Right forelimb (tissue), 1 donor: ENCODE data around the gene PRAMEF12.
"Not testable (repeated sequence)": the region's sequence is repeated elsewhere in the genome, so short reads cannot be mapped to it uniquely, and the experiment has no call there.

Source experiments
- DNase-seq: peaks from one replicate; pipeline ENCODE4 v3.0.0-alpha.2; 2018

Gene PRAMEF12

DNA sequence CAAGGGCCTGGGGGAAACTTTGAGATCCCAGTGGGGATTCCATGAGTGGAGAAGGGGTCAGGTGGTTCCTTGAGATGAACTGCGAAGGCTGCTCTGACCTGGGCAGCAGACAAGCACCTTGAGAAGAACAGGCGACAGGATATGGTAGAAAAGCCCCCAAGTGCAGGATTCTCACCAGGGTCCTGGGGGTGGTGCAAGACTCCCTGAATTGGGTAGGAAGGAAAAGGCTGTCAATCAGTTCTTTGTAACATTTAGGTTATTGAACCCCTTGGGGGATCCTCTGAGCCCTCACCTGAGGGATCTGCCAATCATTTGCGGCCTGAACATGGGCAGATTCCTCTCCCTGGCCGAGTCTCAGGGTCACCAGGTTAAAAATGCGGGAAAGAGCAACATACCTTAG is 2.4 kb upstream of the PRAMEF12 start:
- DNase-seq: no peak

DNA sequence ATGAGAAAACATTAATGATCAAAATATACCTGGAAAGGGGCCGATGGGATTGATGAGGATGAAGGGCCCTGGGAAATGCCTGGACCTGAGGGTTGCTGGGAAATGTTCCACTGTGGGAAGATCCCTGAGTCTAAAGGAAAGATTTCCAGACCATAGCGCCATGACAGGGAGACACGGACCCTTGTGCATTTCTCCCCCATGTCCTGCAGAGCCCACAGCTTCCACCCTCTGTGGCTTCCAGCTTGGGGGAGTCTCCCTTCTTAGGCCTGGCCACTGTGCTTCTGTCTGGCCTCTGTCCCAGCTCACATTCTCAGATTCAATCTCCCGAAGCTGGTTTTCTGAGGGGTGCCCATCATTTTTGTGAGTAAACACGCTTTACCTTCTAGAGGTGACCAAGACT is 1.0 kb upstream of the PRAMEF12 start:
- no peak for DNase-seq

DNA sequence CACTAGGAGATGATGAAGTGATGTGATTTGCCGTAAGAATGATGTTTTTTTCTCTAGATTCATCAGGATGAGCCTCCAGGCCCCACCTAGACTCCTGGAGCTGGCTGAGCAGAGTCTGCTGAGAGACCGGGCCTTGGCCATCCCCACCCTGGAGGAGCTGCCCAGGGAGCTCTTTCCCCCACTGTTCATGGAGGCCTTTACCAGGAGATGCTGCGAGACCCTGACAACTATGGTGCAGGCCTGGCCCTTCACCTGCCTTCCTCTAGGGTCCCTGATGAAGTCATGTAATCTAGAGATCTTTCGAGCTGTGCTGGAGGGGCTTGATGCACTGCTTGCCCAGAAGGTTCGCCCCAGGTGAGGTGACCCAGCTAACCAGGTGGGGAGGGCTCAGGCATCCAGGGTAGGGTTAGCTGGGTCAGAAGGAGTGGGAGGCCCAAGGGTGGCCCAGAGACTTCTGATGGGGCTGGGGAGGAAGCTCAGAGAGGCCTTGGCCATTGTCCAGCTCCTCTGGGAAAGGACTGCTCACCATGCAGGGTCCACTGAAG is 1.3 kb downstream of the PRAMEF12 start:
- no peak for DNase-seq

DNA sequence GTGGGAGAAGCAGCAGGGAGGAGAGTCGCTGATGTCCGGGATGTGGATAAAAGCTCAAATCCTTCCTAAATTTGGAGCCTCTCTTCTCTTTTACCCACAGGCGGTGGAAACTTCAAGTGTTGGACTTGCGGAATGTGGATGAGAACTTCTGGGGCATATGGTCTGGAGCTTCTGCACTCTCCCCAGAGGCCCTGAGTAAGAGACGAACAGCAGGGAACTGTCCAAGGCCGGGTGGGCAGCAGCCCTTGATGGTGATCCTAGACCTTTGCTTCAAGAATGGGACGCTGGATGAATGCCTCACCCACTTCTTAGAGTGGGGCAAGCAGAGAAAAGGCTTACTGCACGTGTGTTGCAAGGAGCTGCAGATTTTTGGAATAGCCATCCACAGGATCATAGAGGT is 1.9 kb downstream of the PRAMEF12 start:
- DNase-seq: no peak

DNA sequence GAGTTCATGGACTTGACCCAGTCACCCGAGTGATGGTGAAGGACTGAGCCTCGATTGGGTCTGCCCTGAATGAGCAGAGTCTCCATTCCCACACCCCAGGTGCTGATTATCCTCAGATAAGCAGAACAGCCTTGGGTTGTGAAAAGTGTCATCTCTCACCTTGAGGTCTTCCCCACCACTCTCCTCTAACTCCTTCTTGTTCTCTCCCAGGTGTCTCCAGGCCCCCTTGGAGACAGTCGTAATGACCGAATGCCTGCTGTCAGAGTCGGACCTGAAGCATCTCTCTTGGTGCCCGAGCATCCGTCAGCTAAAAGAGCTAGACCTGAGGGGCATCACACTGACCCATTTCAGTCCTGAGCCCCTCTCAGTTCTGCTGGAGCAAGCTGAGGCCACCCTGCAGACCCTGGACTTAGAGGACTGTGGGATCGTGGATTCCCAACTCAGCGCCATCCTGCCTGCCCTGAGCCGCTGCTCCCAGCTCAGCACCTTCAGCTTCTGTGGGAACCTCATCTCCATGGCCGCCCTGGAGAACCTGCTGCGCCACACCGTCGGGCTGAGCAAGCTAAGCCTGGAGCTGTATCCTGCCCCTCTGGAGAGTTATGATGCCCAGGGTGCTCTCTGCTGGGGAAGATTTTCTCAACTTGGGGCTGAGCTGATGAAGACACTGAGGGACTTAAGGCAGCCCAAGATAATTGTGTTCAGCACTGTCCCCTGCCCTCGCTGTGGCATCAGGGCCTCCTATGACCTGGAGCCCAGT is 3.4 kb downstream of the PRAMEF12 start:
- no peak for DNase-seq

DNA sequence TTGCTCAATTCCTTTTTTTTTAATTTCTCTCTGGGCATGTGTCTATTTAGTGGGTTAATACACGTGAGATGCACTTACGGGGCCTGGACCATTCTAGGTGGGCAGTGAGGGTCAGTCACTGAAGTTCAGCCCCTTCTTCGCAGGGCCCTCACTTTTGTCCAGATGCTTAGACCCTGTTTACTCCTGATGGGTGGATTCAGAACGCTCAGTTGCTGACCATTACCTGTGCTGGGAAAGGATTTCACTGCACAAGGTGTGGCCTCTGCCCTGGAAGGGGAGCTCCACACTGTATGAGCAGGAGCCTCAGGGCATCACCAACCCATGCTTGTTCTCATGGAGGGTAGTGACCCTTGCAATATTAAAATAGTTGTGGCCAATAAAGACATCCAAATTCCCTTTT is 4.5 kb downstream of the PRAMEF12 start:
- no peak for DNase-seq

DNA sequence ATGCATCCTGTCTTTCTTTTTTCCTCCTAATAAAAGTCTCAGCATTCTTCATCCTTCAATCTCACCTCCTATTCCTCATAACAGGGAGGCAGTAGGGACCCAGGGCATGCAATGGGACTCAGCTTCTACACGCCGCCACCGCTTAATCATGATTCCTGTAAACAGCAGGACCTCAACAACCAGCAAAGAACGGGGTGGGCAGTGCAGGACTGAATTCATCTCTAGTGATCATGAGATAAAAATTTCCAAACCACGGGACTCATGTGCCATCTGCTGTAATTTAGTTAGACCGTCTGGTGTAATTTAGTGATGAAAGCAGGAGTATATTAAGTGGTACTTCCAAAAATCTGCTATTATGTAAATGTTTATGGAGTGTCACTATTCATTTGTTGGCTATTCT is 5.4 kb downstream of the PRAMEF12 start:
- no peak for DNase-seq

DNA sequence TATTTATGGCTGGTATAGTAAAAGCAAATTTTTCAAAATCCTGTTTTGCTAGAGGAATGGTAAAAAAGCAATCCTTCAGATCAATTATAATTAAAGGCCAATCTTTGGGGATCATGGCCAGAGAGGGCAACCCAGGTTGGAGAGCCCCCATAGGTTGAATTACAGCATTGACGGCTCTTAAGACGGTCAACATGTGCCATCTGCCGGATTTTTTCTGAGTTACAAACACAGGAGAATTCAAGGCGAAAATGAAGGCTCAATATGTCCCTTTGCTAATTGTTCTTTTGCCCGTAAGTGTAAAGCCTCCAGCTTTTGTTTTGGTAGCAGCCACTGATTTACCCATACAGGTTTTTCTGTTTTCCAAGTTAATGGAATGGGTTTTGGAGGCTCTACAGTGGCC is 8.0 kb downstream of the PRAMEF12 start:
- not testable (repeated sequence) for DNase-seq

DNA sequence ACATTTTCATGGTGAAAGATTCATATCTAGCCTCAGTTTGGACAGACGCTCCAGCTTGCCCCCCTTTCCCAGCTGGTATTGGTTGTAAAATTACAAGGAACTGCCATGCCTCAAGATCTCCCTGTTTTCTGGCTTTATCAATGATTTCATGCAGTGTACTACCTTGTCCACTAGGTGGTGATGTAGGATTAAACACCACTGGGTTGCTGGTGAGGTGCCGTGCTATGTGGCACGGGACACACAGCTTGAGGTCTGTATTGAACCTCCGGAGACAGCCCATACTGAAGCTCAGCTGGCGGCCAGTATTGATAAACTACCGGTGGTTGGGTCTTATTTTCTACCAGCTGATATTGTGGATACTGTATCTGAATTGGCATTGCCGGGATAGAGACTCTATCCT is 10.2 kb downstream of the PRAMEF12 start:
- DNase-seq: not testable (repeated sequence)

DNA sequence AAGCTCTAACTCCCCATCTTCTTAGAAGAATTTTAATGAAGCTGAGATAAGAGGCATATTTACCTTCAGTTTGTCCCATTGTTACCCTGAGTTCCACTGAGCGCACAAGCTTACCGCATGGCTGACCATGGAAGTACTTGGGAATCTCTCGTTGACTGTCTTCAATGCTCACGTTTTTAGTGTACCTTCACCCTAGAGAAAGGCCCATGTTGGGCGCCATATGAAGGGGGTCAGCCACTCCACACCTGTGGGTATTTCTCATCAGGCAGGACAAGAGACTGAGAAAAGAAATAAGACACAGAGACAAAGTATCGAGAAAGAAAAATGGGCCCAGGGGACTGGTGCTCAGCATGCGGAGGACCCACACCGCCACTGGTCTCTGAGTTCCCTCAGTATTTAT is 11.2 kb downstream of the PRAMEF12 start:
- not testable (repeated sequence) for DNase-seq

DNA sequence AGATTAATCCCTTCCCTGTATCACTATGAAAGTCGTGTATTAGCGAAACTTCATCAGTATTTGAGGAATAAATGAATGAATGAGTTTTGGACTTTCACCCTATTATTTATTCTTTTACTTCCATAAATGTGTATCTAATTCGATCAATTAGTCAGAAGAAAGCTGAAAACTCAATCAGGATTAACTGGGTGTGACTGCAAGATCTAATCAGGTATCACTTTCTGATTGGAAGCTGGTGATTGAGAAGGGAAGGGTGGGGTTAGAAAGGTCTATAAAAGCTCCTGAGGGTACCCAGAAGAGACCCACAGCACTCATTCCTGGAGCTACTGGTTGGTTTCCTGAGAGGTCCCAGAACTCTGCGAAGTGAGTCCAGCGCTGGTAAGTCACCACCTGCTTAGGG is 17.6 kb downstream of the PRAMEF12 start, which contains the start of gene PRAMEF1:
PRAMEF1 (plus strand) TSS at position 301 of the 400 bp plus-strand sequence. CDS start 1,831 bp downstream, outside the sequence.
- DNase-seq: not testable (repeated sequence)

DNA sequence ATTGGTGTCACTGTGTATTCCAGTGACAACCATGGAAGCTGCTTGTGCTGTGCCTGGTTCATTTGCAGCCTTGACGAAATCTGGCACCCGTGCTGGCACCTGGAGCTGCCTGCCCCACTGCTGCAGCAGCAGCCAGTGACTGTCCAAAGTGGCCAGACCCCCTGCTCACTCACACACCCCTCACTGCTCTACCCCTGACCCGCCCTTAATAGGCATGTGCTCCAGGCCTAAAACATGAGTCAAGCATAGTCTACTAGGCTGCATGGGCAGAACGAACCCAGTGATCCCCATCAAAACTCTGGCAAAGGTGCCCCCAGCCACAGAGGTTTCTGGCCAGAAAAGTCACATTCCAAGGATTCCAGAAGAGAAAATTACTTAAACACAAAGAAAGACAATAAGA is 25.4 kb downstream of the PRAMEF12 start:
- DNase-seq: no peak

DNA sequence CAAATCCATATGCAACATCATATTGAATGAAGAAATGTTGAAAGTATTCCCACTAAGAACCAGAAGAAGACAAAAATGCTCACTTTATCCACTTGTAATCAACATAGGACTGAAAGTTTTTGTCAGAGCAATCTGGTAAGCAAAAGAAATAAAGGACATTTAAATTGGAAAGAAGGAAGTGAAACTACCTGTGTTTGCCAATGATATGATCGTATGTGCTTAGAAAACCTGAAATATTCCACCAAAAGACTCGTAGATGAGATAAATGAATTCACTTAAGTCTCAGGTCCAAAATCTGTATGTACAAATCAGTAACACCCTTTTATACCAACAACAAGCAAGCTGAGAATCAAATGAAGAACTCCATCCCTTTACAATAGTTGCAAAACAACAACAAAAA is 26.2 kb downstream of the PRAMEF12 start:
- no peak for DNase-seq

DNA sequence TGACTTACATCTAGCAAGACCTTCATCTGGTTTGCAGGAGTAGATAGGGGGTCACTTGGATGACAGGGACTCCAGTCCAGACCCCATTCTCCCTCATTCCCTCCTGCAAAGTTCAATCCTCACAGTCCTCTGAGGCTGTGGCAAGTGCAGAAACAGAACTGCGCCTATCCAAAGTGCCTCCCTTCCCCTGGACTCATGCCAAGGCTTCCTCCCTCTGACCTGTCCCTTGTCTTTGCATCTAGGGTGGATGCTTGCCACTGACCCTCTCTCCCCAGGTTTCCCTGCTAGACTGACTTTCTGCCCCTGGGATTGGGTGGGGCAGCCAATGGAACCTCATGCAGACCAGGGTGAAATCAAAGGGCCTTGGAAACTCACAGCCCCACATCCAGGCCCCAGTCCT is 36.4 kb downstream of the PRAMEF12 start:
- no peak for DNase-seq

DNA sequence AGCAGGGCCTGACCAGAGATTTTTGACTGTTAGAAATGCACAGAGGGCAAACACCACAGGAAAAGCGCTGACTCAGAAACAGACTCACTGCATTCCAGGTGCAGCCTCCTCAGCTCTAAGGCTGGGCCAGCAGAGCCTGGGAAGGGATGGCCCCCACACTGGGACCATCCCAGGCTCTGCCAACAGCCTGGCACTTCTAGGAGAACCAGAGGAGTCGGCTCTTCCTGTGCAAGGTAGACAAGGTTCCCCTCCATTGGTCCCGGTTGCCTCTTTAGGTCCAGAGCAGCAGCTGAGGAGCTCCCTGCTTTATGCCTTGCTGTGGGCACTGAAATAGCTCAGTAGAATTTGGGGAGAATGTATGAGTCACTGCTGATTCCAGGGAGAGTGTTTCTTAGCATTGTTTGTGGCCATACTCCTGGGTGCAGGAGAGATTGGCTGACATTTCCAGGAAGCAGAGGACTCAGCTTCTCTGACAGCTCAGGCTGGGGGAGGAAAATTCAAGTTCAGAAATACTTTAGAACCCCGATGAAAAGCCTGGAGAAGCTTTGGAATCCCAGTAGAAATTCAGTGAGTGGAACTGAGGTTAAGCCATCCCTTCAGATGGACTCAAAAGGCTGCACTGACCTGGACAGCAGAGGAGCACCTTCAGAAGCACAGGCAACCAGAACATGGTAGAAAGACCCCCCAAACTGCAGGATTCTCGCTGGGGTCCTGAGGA is 37.3 kb downstream of the PRAMEF12 start:
- no peak for DNase-seq

DNA sequence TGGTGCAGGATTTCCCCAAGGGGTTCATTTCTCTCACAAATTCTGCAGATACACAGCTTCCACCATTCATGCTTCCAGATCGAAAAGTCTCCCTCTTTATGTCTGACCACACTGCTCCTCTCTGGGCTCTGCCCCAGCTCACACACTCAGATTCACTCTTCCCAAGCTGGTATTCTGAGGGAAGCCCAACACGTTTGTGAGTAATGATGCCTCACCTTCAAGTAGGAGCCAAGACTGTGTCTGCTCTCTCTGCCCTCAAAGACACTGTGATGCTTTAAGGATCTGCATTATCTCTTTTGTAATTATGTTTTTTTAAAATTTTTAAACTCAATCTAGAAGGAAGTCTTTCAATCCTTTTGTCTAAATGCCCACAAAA is 37.9 kb downstream of the PRAMEF12 start:
- DNase-seq: no peak

DNA sequence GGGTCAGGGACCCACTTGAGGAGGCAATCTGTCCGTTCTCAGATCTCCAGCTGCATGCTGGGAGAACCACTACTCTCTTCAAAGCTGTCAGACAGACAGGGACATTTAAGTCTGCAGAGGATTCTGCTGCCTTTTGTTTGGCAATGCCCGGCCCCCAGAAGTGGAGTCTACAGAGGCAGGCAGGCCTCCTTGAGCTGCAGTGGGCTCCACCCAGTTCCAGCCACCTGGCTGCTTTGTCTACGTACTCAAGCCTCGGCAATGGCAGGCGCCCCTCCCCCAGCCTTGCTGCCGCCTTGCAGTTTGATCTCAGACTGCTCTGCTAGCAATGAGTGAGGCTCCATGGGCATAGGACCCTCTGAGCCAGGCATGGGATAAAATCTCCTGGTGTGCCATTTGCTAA is 45.5 kb downstream of the PRAMEF12 start:
- DNase-seq: not testable (repeated sequence)
